HPDE6-E6E7 (cell line): Measurements from ENCODE around the gene NOX5.

Experiments
- DNase-seq: peaks from one replicate; pipeline ENCODE4 v3.0.0; 2011; ENCODE audit warnings: missing footprints; ENCODE audit errors: extremely low spot score

The NOX5 gene

GRCh38 chr15:69081310-69082004 lies 67.0 kb downstream of the NOX5 start:
- no peak for DNase-seq

- no peak for DNase-seq
These were observed 67.6 kb downstream of the NOX5 start for GRCh38 chr15:69082021-69082502.

GRCh38 chr15:69082554-69082953 lies 68.1 kb downstream of the NOX5 start:
- DNase-seq = no peak

GRCh38 chr15:69084404-69085030 lies 70.0 kb downstream of the NOX5 start:
- DNase-seq = no peak

GRCh38 chr15:69085325-69086081 lies 71.0 kb downstream of the NOX5 start:
- no peak for DNase-seq

- DNase-seq = no peak
These were observed 72.1 kb downstream of the NOX5 start for GRCh38 chr15:69086427-69087204.

- DNase-seq = no peak
These were observed 73.0 kb downstream of the NOX5 start for GRCh38 chr15:69087366-69087976.

GRCh38 chr15:69088300-69088965 lies 73.9 kb downstream of the NOX5 start:
- no peak for DNase-seq

- no peak for DNase-seq
These were observed 74.8 kb downstream of the NOX5 start for GRCh38 chr15:69089258-69089657.

GRCh38 chr15:69090197-69090948 lies 75.9 kb downstream of the NOX5 start:
- no peak for DNase-seq

GRCh38 chr15:69091654-69092053 lies 77.2 kb downstream of the NOX5 start:
- no peak for DNase-seq

GRCh38 chr15:69092159-69092558 lies 77.7 kb downstream of the NOX5 start:
- peak; percentile 54 for DNase-seq

GRCh38 chr15:69093127-69093526 lies 78.6 kb downstream of the NOX5 start:
- no peak for DNase-seq

- DNase-seq = no peak
These were observed 79.1 kb downstream of the NOX5 start for GRCh38 chr15:69093614-69094013.

GRCh38 chr15:69094124-69094921 lies 79.8 kb downstream of the NOX5 start:
- no peak for DNase-seq

- DNase-seq = no peak
These were observed 80.8 kb downstream of the NOX5 start for GRCh38 chr15:69095274-69095673.

GRCh38 chr15:69096196-69096595 lies 81.7 kb downstream of the NOX5 start:
- no peak for DNase-seq

- no peak for DNase-seq
These were observed 82.1 kb downstream of the NOX5 start for GRCh38 chr15:69096626-69097025.

GRCh38 chr15:69098771-69099170 lies 84.3 kb downstream of the NOX5 start:
- no peak for DNase-seq
